GM12878 (cell line): ENCODE data around the gene INHBA. TPM values are rescaled to one million over a fixed set of nuclear protein-coding genes. Genes with fewer than 3 reads are reported as not detected.

Experiments
- ATF3 ChIP-seq: IDR thresholded peaks from 2 replicates; pipeline ENCODE4 v1.6.1; 2011; ENCODE audit warnings: low read depth, mild to moderate bottlenecking, low read length, moderate library complexity, borderline replicate concordance; ENCODE audit errors: extremely low read depth
- CBX3 ChIP-seq: fragments of 200-600 bp; sonication (generic); IDR thresholded peaks from 2 replicates; pipeline ENCODE4 v1.6.1; 2016; ENCODE audit warnings: low read depth, borderline replicate concordance
- CHD2 ChIP-seq: IDR thresholded peaks from 2 replicates; pipeline ENCODE4 v1.6.1; 2011; ENCODE audit warnings: low read depth, low read length, improper control_type of control experiment, borderline replicate concordance
- CREM ChIP-seq: IDR thresholded peaks from 2 replicates; pipeline ENCODE4 v1.6.1; 2014; ENCODE audit warnings: antibody characterized with exemption, low read depth
- EED ChIP-seq: sonication (generic); IDR thresholded peaks from 2 replicates; pipeline ENCODE4 v1.6.1; 2016; ENCODE audit warnings: antibody characterized with exemption, low read depth
- FOS ChIP-seq: IDR thresholded peaks from 3 replicates; pipeline ENCODE4 v1.6.1; 2011; ENCODE audit warnings: borderline replicate concordance; ENCODE audit not compliant: insufficient read length; ENCODE audit errors: extremely low read depth
- IRF3 ChIP-seq: fragments of 450-650 bp; IDR thresholded peaks from 2 replicates; pipeline ENCODE4 v1.6.1; 2014; ENCODE audit warnings: mild to moderate bottlenecking
- IRF5 ChIP-seq: fragments of 450-650 bp; IDR thresholded peaks from 2 replicates; pipeline ENCODE4 v1.6.1; 2017; ENCODE audit warnings: borderline replicate concordance
- SIX5 ChIP-seq: IDR thresholded peaks from 2 replicates; pipeline ENCODE4 v1.6.1; 2011; ENCODE audit warnings: mild to moderate bottlenecking, low read depth, low read length, moderate library complexity; ENCODE audit not compliant: severe bottlenecking
- SPI1 ChIP-seq: IDR thresholded peaks from 2 replicates; pipeline ENCODE4 v1.6.1; 2011; ENCODE audit warnings: low read depth, mild to moderate bottlenecking, low read length, moderate library complexity, borderline replicate concordance; ENCODE audit not compliant: insufficient read depth
- STAT3 ChIP-seq: IDR thresholded peaks from 2 replicates; pipeline ENCODE4 v1.6.1; 2011; ENCODE audit warnings: low read depth, low read length, improper control_type of control experiment
- TCF7 ChIP-seq: IDR thresholded peaks from 2 replicates; pipeline ENCODE4 v1.6.1; 2014; ENCODE audit warnings: antibody characterized with exemption, borderline replicate concordance
- ZBTB4 ChIP-seq: fragments of 450-650 bp; formaldehyde crosslinking; IDR thresholded peaks from 2 replicates; pipeline ENCODE4 v1.4.0; 2022; ENCODE audit warnings: mild to moderate bottlenecking, moderate library complexity
- polyA plus RNA-seq, 11 experiments: library from polyadenylated mRNA; depleted of rRNA in 4 of 11; unstranded in 6 of 11; stranded (reverse) in 5 of 11; fragments of >200 nt; fragmentation: Nextera tagmentation in 4 of 11; fragmentation: Illumina TruSeq in 1 of 11; extraction: Ambion mirVana in 4 of 11; extraction: Trizol in 1 of 11; gene quantifications; 1 replicate in 1 of 11; 2 replicates in 10 of 11; pipeline versions ENCODE4 v1.2.1 to v1.2.3, GENCODE V29; 2011 to 2016; ENCODE audit warnings: inconsistent platforms in 2 of 11, missing spikeins in 2 of 11, low read depth in 1 of 11
- total RNA-seq, 4 experiments: library from RNA; depleted of rRNA in 3 of 4; stranded (reverse); fragments of >200 nt in 3 of 4; fragmentation: Illumina TruSeq in 1 of 4; extraction: Trizol in 1 of 4; gene quantifications; 2 replicates each; pipeline versions ENCODE4 v1.2.1 to v1.2.3, GENCODE V29; 2013 to 2021

Gene INHBA
- total and polyA plus RNA-seq, 10 of the 15 experiments (the other 5 are each of a cell fraction or from before 2014, with no cell fraction given) = 0.04 to 0.05 (median 0.05) TPM; not detected in 6

GRCh38 chr7:41747961-41748360 lies 45.1 kb upstream of the INHBA start (continued):
- TF ChIP-seq CBX3 (no peak), TCF7 (no peak), STAT3 (no peak), IRF3 (no peak), EED (no peak), ATF3 (no peak), SIX5 (no peak), CHD2 (no peak), IRF5 (no peak), CREM (no peak), ZBTB4 (no peak), SPI1 (no peak), FOS (no peak)
- TF ChIP-seq, all 136 proteins: peak for 0
